HG03025 (cell line): ENCODE data around the gene ATAD3B.
"Not testable (repeated sequence)": the region's sequence is repeated elsewhere in the genome, so short reads cannot be mapped to it uniquely, and the experiment has no call there.

Experiments
- ATAC-seq: cut with Tn5 transposase; IDR thresholded peaks from one replicate; pipeline ENCODE4 v1.9.1; 2021; ENCODE audit warnings: mild to moderate bottlenecking, moderate library complexity; ENCODE audit not compliant: unreplicated experiment, low FRiP score

The ATAD3B gene

GRCh38 chr1:1472053-1472876 lies 700 bp downstream of the ATAD3B start:
- ATAC-seq = peak; percentile 10

GRCh38 chr1:1476011-1476410 lies 4.4 kb downstream of the ATAD3B start:
- ATAC-seq = not testable (repeated sequence)

GRCh38 chr1:1477206-1477605 lies 5.6 kb downstream of the ATAD3B start:
- no peak for ATAC-seq

DNA sequence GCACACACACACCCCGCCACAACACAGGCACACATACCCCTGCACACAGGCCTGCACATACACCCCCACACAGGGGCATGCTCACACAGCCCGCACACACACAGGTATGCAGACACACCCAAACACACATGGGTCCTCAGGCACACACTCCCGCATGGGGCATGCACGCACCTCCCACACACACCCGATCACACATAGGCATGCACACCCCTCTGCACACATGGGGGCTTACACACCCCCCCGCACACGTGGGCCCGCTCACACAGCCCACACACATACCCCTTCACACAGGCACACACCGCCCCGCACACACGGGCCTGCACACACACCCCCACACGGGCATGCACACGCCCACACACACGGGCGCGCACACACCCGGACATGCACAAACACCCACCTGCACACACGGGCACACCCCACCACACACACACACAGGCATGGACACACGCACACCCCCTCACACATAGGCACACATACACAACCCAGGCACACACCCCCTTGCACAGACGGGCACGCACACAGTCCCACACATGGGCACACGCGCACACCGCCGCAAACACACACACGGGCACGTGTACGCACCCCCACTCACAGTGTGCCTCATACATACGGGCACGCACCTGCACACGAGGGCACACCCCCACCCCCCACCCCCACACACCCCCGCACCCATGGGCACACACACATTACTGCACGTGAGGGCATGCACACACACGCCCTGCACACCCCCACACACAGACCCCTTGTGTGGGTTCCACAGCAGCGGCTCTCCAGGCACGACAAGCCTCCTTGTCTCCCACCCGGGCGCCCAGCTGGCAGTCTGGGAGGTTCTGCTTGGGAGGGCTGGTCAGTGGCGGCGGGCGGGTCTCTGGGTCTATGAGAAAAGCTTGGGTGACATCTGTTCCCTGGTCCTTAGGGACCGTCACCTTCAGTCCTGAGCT lies 8.3 kb downstream of the ATAD3B start:
- no peak for ATAC-seq

GRCh38 chr1:1480488-1480867 lies 8.9 kb downstream of the ATAD3B start:
- ATAC-seq = not testable (repeated sequence)

GRCh38 chr1:1481811-1482210 lies 10.2 kb downstream of the ATAD3B start:
- ATAC-seq = not testable (repeated sequence)

DNA sequence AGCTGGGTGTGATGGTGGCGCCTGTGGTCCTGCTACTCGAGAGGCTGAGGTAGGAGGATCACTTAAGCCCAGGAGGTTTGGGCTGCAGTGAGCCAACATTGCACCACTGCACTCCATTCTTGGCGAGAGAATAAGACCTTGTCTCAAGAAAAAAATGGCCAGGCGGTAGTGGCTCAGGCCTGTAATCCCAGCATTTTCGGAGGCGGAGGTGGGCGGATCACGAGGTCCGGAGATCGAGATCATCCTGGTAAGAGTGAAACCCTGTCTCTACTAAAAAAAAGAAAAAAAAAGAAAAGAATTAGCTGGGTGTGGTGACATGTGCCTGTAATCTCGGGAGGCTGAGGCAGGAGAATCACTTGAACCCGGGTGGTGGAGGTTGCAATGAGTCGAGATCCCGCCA lies 11.3 kb downstream of the ATAD3B start:
- ATAC-seq = no peak

- ATAC-seq = no peak
Observed at GRCh38 chr1:1483714-1484113, 12.1 kb downstream of the ATAD3B start.

GRCh38 chr1:1484976-1485750 lies 13.6 kb downstream of the ATAD3B start:
- not testable (repeated sequence) for ATAC-seq

DNA sequence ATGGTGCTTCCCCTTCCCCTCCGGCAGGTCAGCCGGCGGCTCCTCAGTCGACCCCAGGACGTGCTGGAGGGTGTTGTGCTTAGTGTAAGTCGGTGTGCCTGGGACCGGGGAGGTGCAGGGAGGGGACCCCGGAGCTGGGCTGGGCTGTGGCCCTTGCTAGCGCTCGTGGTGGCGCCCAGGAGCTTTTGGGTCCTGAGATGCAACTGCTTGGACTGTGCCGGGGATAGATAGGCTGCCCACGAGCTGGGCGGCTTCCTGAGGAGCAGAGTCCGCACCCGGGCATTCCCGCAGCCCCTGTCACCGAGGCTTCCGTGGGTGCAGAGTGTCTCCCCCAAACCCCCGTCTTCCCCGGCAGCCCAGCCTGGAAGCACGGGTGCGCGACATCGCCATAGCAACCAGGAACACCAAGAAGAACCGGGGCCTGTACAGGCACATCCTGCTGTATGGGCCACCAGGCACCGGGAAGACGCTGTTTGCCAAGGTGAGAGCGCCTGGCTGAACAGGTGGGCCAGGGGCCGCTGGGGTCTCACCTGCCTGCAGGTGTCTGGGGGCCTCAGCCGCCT lies 14.3 kb downstream of the ATAD3B start:
- ATAC-seq = not testable (repeated sequence)

- no peak for ATAC-seq
Observed at GRCh38 chr1:1487701-1488100, 16.1 kb downstream of the ATAD3B start.

DNA sequence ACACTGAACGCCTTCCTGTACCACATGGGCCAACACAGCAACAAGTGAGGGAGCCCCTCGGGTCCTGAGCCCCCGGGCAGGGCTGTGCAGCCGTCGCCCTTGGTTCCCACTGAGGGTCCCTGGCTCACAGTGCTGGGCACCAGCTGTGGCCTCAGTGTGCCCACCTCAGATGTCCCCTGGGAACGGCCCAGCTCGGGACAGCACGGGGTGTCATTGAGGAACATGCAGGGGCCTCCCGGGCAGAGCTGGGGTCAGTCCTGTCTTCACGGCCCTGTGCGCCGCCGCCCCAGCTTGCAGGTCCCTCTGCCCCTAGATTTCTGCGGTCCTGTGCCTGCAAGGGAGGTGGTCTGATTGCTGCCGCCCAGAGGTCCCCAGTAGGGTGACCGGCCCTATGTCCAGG lies 17.7 kb downstream of the ATAD3B start:
- no peak for ATAC-seq

DNA sequence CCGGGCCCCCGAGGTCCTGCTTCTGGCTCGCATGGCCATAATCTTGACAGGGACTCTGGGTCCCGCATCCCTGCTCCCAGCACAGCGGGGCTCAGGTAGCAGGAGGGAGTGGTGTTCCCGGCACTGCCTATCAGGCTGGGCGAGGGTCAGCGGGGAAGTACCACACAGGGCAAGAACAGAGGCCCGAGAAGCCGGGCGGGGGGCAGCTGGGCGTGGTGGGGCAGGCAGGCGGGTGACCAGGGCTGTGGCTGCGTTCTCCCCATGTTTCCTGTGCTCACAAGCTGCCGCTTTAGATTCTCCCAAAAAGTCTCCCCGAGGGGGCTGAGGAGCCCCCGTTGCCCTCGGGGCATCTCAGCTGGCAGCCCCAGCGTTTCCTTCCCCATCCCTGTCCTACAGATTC lies 18.3 kb downstream of the ATAD3B start:
- no peak for ATAC-seq

DNA sequence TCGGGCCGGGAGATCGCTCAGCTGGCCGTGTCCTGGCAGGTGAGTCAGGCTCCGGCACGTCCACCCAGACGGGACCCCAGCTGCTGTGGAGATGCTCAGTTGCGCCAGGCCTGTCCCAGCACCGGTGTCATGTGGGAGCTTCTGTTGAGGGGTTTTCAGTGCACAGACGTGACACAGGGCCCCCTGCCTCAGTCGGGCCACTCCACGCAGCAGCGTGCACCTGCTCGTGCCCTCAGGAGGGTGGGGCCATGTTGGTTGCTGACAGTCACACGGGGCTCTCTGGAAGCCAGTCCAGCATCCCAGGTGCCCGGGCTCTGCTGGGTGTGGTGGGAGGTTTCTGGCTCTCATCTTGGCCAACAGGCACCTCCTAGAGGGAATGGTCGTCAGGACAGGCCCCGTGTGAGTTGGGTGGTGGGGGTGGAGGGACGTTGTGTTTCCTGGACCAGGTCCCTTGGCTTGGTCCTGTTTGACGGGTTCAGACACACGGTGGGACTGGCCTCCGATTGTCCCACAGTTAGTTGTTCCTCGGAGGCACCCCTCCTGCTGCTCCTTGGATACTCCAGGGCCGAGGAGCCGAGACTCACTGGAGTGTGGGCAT lies 19.2 kb downstream of the ATAD3B start:
- no peak for ATAC-seq

DNA sequence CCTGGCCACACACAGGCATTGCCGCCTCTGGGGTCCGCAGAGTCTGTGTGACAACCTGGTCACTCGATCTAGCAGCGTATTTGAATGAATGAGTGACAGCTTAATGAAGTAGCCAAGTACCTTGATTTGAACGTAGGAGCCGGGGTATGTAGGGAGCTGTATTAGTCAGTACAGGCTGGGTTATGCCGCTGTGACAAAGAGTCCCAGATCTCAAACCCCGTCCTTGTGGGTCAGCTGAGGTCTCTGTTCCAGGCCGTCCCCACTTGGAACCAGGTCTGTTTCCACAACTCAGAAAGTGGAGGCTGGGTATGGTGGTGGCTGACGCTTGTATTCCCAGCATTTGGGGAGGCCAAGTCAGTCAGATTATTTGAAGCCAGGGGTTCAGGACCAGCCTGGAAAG lies 20.0 kb downstream of the ATAD3B start:
- no peak for ATAC-seq

DNA sequence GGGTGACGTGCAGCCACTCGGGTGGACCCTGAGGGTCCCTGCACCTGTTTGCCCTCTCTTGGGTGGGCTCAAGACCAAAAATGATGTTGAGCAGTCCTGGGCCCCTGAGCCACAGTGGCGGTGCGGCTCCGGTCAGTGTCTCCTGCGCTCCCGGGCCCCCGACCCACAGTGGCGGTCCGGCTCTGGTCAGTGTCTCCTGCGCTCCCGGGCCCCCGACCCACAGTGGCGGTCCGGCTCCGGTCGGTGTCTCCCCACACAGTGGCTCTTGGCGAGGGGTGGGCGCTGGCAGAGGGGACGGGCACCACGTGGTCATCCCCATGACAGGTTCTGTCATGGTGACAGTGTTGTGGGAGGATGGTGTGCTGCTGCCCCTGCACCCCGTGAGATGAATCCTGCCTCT lies 22.7 kb downstream of the ATAD3B start:
- ATAC-seq = not testable (repeated sequence)

DNA sequence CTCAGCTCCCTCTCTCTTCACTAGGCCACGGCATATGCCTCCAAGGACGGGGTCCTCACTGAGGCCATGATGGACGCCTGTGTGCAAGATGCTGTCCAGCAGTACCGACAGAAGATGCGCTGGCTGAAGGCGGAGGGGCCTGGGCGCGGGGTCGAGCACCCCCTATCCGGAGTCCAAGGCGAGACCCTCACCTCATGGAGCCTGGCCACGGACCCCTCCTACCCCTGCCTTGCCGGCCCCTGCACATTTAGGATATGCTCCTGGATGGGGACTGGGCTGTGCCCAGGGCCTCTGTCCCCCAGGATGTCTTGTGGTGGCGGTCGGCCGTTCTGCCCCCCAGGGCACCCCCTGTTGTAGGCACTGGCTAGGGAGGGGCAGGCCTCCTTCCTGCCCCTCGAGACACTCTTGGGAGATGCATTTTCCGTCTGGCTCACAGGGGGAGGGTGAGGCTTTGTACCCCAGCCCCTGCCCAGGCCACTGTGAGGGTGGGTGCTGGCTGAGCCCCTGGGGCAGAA lies 24.0 kb downstream of the ATAD3B start:
- ATAC-seq = not testable (repeated sequence)

GRCh38 chr1:1504777-1505365 lies 33.3 kb downstream of the ATAD3B start:
- not testable (repeated sequence) for ATAC-seq

GRCh38 chr1:1505366-1505798 lies 33.8 kb downstream of the ATAD3B start:
- not testable (repeated sequence) for ATAC-seq
